GM23338 (cell line): ENCODE results near the gene RAB25. TPM values are rescaled to one million over a fixed set of nuclear protein-coding genes. Genes with fewer than 3 reads are reported as not detected.

Source experiments
- ATAC-seq: fragments of 200-7000 bp; cut with Tn5 transposase; 3 replicates; pipeline ENCODE4 v1.9.1; 2020
- DNase-seq: peaks from one replicate; pipeline ENCODE4 v3.0.0-alpha.2; 2015; ENCODE audit warnings: low spot score
- H2AFZ ChIP-seq: fragments of 200-600 bp; sonication (generic); 2 replicates; pipeline ENCODE4 v1.8.0; 2016; ENCODE audit warnings: antibody characterized with exemption, mild to moderate bottlenecking, moderate library complexity
- H3F3A ChIP-seq: fragments of 200-600 bp; sonication (generic); replicated peaks from 2 replicates; pipeline ENCODE4 v1.8.0; 2017; ENCODE audit warnings: antibody characterized with exemption, mixed run types, low read depth
- H3K27ac ChIP-seq: fragments of 200-600 bp; sonication (generic); 2 replicates; pipeline ENCODE4 v1.6.1; 2016; ENCODE audit warnings: low read depth
- H3K27me3 ChIP-seq: fragments of 200-600 bp; sonication (generic); 2 replicates; pipeline ENCODE4 v1.8.0; 2016; ENCODE audit warnings: mild to moderate bottlenecking, mixed run types, moderate library complexity; ENCODE audit not compliant: insufficient read depth
- H3K36me3 ChIP-seq: fragments of 200-600 bp; sonication (generic); 2 replicates; pipeline ENCODE4 v1.8.0; 2016; ENCODE audit warnings: mild to moderate bottlenecking; ENCODE audit not compliant: insufficient read depth
- H3K4me1 ChIP-seq: fragments of 200-600 bp; sonication (generic); 2 replicates; pipeline ENCODE4 v1.8.0; 2016; ENCODE audit warnings: mild to moderate bottlenecking, moderate library complexity; ENCODE audit not compliant: insufficient read depth
- H3K4me2 ChIP-seq: fragments of 200-600 bp; sonication (generic); 2 replicates; pipeline ENCODE4 v1.7.1; 2017; ENCODE audit warnings: mixed run types
- H3K4me3 ChIP-seq: fragments of 200-600 bp; sonication (generic); 2 replicates; pipeline ENCODE4 v1.6.1; 2016; ENCODE audit warnings: mixed run types
- H3K79me2 ChIP-seq: fragments of 200-600 bp; sonication (generic); replicated peaks from 2 replicates; pipeline ENCODE4 v1.8.0; 2017; ENCODE audit warnings: mild to moderate bottlenecking; ENCODE audit not compliant: insufficient read depth
- H3K9me2 ChIP-seq: fragments of 200-600 bp; sonication (generic); 2 replicates; pipeline ENCODE4 v1.8.0; 2017; ENCODE audit not compliant: insufficient read depth
- H4K20me1 ChIP-seq: fragments of 200-600 bp; sonication (generic); replicated peaks from 2 replicates; pipeline ENCODE4 v1.8.0; 2017; ENCODE audit warnings: mild to moderate bottlenecking; ENCODE audit not compliant: insufficient read depth
- H3K27ac Mint-ChIP-seq: 2 replicates; pipeline ENCODE4 v1.8.0; 2020; ENCODE audit warnings: inconsistent platforms, mild to moderate bottlenecking, moderate library complexity, mixed read lengths
- H3K27me3 Mint-ChIP-seq: 3 replicates; pipeline ENCODE4 v1.8.0; 2022; ENCODE audit warnings: low read depth, mild to moderate bottlenecking, moderate library complexity, mixed read lengths, inconsistent platforms; ENCODE audit not compliant: insufficient read depth, poor library complexity
- H3K36me3 Mint-ChIP-seq: 3 replicates; pipeline ENCODE4 v1.8.0; 2021; ENCODE audit warnings: low read depth, mild to moderate bottlenecking, inconsistent platforms, moderate library complexity, mixed read lengths
- H3K4me1 Mint-ChIP-seq: 3 replicates; pipeline ENCODE4 v1.8.0; 2020; ENCODE audit warnings: mild to moderate bottlenecking, inconsistent platforms, mixed read lengths
- H3K4me3 Mint-ChIP-seq: 3 replicates; pipeline ENCODE4 v1.8.0; 2021; ENCODE audit warnings: moderate library complexity, mild to moderate bottlenecking, inconsistent platforms, mixed read lengths
- H3K9me3 Mint-ChIP-seq: 3 replicates; pipeline ENCODE4 v1.8.0; 2020; ENCODE audit warnings: moderate library complexity, mild to moderate bottlenecking, inconsistent platforms, mixed read lengths
- CREB1 ChIP-seq: fragments of 250-450 bp; sonication (Bioruptor Pico); IDR thresholded peaks from 2 replicates; pipeline ENCODE4 v1.5.0; 2020; ENCODE audit warnings: low read depth, mild to moderate bottlenecking, moderate library complexity
- EZH2 ChIP-seq: fragments of 200-600 bp; sonication (generic); IDR thresholded peaks from one replicate; pipeline ENCODE4 v1.8.0; 2017; ENCODE audit warnings: antibody characterized with exemption, mild to moderate bottlenecking, low read depth; ENCODE audit not compliant: unreplicated experiment
- JUNB ChIP-seq: IDR thresholded peaks from one replicate; pipeline ENCODE4 v1.6.1; 2016; ENCODE audit warnings: antibody characterized with exemption; ENCODE audit not compliant: unreplicated experiment
- POLR2AphosphoS5 ChIP-seq: IDR thresholded peaks from 2 replicates; pipeline ENCODE4 v1.6.1; 2016; ENCODE audit warnings: antibody characterized with exemption, low read depth
- STAT1 ChIP-seq: IDR thresholded peaks from one replicate; pipeline ENCODE4 v1.6.1; 2016; ENCODE audit warnings: antibody characterized with exemption; ENCODE audit not compliant: unreplicated experiment
- ZNF114 ChIP-seq: fragments of 250-450 bp; sonication (Bioruptor Pico); IDR thresholded peaks from 2 replicates; pipeline ENCODE4 v1.5.0; 2020; ENCODE audit warnings: mild to moderate bottlenecking, moderate library complexity
- ZNF462 ChIP-seq: fragments of 250-450 bp; sonication (Bioruptor Pico); IDR thresholded peaks from 2 replicates; pipeline ENCODE4 v1.5.0; 2020; ENCODE audit warnings: mild to moderate bottlenecking, moderate library complexity
- polyA plus RNA-seq: library from polyadenylated mRNA; unstranded; fragments of >200 nt; fragmentation: Nextera tagmentation; extraction: Ambion mirVana; gene quantifications from 2 replicates; pipeline ENCODE4 v1.2.1, GENCODE V29; 2016
- total RNA-seq: library from RNA; depleted of rRNA; stranded (reverse); fragments of >200 nt; shearing (Covaris generic); gene quantifications from 2 replicates; pipeline ENCODE4 v1.2.3, GENCODE V29; 2014
- TF ChIP-seq, protein P1 (sequence below), 2 experiments: fragments of 200-600 bp in 1 of 2; sonication (generic) in 1 of 2; conservative IDR thresholded peaks; 2 replicates each; pipeline versions ENCODE4 v1.5.1 to v1.6.1; 2016 to 2017; ENCODE audit warnings: antibody characterized with exemption in 2 of 2, low read depth in 2 of 2, mild to moderate bottlenecking in 2 of 2, moderate library complexity in 1 of 2

RAB25 gene
- total and polyA plus RNA-seq, 2 experiments from 2014 or later: 30.0 to 42.7 TPM

- TF ChIP-seq ZNF462 (CRISPR knock-in tag) (no peak), JUNB (no peak)
Observed at GRCh38 chr1:156020293-156021092, 40.5 kb upstream of the RAB25 start, which contains the start of gene SSR2 (continued).

- peak overlapping the region; percentile 90 for H3K4me3 ChIP-seq
- Mint-ChIP-seq H3K27ac (no peak overlapping the region), H3K27me3 (peaks cover 10% of the 10 kb centered on the region), H3K4me3 (peak overlapping the region; percentile 88), H3K36me3 (peaks cover 41% of the 10 kb centered on the region), H3K9me3 (no peaks in the 10 kb centered on the region), H3K4me1 (peaks cover 15% of the 10 kb centered on the region)
- H4K20me1 ChIP-seq: peaks cover 17% of the 10 kb centered on the region
- H3K4me1 ChIP-seq: peaks cover 7% of the 10 kb centered on the region
- ATAC-seq: no peak
- peaks cover 28% of the 10 kb centered on the region for H3K79me2 ChIP-seq
- H3K36me3 ChIP-seq: peaks cover 29% of the 10 kb centered on the region
- no peaks in the 10 kb centered on the region for H3K9me2 ChIP-seq
- peak overlapping the region; percentile 94 for H3K4me2 ChIP-seq
- peaks cover 13% of the 10 kb centered on the region; the same call in 1 of the 2 replicates for H3F3A ChIP-seq
- DNase-seq: no peak
- no peaks in the 10 kb centered on the region for H3K27me3 ChIP-seq
- H2AFZ ChIP-seq: peak overlapping the region; percentile 61; the same call in 1 of the 2 replicates
- TF ChIP-seq CREB1 (CRISPR knock-in tag) (no peak), POLR2AphosphoS5 (no peak), JUNB (no peak), EZH2 (no peak), ZNF114 (CRISPR knock-in tag) (no peak), STAT1 (no peak)
- TF ChIP-seq, protein P1, sequence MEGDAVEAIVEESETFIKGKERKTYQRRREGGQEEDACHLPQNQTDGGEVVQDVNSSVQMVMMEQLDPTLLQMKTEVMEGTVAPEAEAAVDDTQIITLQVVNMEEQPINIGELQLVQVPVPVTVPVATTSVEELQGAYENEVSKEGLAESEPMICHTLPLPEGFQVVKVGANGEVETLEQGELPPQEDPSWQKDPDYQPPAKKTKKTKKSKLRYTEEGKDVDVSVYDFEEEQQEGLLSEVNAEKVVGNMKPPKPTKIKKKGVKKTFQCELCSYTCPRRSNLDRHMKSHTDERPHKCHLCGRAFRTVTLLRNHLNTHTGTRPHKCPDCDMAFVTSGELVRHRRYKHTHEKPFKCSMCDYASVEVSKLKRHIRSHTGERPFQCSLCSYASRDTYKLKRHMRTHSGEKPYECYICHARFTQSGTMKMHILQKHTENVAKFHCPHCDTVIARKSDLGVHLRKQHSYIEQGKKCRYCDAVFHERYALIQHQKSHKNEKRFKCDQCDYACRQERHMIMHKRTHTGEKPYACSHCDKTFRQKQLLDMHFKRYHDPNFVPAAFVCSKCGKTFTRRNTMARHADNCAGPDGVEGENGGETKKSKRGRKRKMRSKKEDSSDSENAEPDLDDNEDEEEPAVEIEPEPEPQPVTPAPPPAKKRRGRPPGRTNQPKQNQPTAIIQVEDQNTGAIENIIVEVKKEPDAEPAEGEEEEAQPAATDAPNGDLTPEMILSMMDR (conservative IDR thresholded peaks at IDR 0.05; ENCODE audit: low read depth in 2 of 2): no peak
- H3K27ac ChIP-seq: no peak overlapping the region
Observed at GRCh38 chr1:156021093-156021428, 39.9 kb upstream of the RAB25 start.
